ENCODE results near the gene NOVA1.

NOVA1 gene

GRCh38 chr14:26606729-26607312, 9.0 kb upstream of the NOVA1 start:
- Histone ChIP-seq H3K27ac (no peak overlapping the region), H3K4me2 (no peak overlapping the region), H3K9ac (no peak overlapping the region), H4K20me1 (ENCODE audit: insufficient read depth) (no peaks in the 10 kb centered on the region), H2AFZ (ENCODE audit: low read depth) (no peak overlapping the region), H3K27me3 (ENCODE audit: insufficient read depth, low read depth) (no peaks in the 10 kb centered on the region), H3K4me3 (IDR thresholded peaks at IDR 0.05; ENCODE audit: insufficient read depth, low read depth, low read length) (no peak overlapping the region), H3K36me3 (ENCODE audit: insufficient read depth) (no peaks in the 10 kb centered on the region), H3K4me1 (ENCODE audit: low read depth, poor library complexity, severe bottlenecking) (no peaks in the 10 kb centered on the region), H3K79me2 (ENCODE audit: insufficient read depth, low read depth) (no peaks in the 10 kb centered on the region)
- TF ChIP-seq CTCF (conservative IDR thresholded peaks at IDR 0.05; ENCODE audit: low read depth, low read length) = no peak

- Histone ChIP-seq H2AFZ (ENCODE audit: low read depth) (no peak overlapping the region), H3K9ac (no peak overlapping the region), H3K4me1 (ENCODE audit: low read depth, poor library complexity, severe bottlenecking) (no peaks in the 10 kb centered on the region), H3K27ac (no peak overlapping the region), H3K4me2 (no peak overlapping the region), H3K4me3 (IDR thresholded peaks at IDR 0.05; ENCODE audit: insufficient read depth, low read depth, low read length) (no peak overlapping the region), H3K27me3 (ENCODE audit: insufficient read depth, low read depth) (no peaks in the 10 kb centered on the region), H3K79me2 (ENCODE audit: insufficient read depth, low read depth) (no peaks in the 10 kb centered on the region), H3K36me3 (ENCODE audit: insufficient read depth) (no peaks in the 10 kb centered on the region), H4K20me1 (ENCODE audit: insufficient read depth) (no peaks in the 10 kb centered on the region)
- TF ChIP-seq CTCF (conservative IDR thresholded peaks at IDR 0.05; ENCODE audit: low read depth, low read length) = no peak
These were observed 7.8 kb upstream of the NOVA1 start for GRCh38 chr14:26605602-26606001.

GRCh38 chr14:26602902-26603301, 5.1 kb upstream of the NOVA1 start:
- no peak overlapping the region for H3K4me2 ChIP-seq

GRCh38 chr14:26601856-26602255, 4.0 kb upstream of the NOVA1 start:
- no peak overlapping the region for H3K27ac ChIP-seq
- H3K79me2 ChIP-seq (ENCODE audit: insufficient read depth, low read depth) = no peaks in the 10 kb centered on the region
- H2AFZ ChIP-seq (ENCODE audit: low read depth) = no peak overlapping the region
- H3K4me1 ChIP-seq (ENCODE audit: low read depth, poor library complexity, severe bottlenecking) = no peaks in the 10 kb centered on the region
- H3K4me3 ChIP-seq (IDR thresholded peaks at IDR 0.05; ENCODE audit: insufficient read depth, low read depth, low read length) = no peak overlapping the region
- H4K20me1 ChIP-seq (ENCODE audit: insufficient read depth) = no peaks in the 10 kb centered on the region
- H3K4me2 ChIP-seq = no peak overlapping the region
- no peak for TF ChIP-seq CTCF (conservative IDR thresholded peaks at IDR 0.05; ENCODE audit: low read depth, low read length)
- no peaks in the 10 kb centered on the region for H3K27me3 ChIP-seq (ENCODE audit: insufficient read depth, low read depth)
- H3K9ac ChIP-seq = no peak overlapping the region
- H3K36me3 ChIP-seq (ENCODE audit: insufficient read depth) = no peaks in the 10 kb centered on the region

More at GRCh38 chr14:26602902-26603301, 5.1 kb upstream of the NOVA1 start:
- Histone ChIP-seq H3K36me3 (ENCODE audit: insufficient read depth) (no peaks in the 10 kb centered on the region), H3K79me2 (ENCODE audit: insufficient read depth, low read depth) (no peaks in the 10 kb centered on the region), H3K9ac (no peak overlapping the region), H2AFZ (ENCODE audit: low read depth) (no peak overlapping the region), H3K27ac (no peak overlapping the region), H3K4me1 (ENCODE audit: low read depth, poor library complexity, severe bottlenecking) (no peaks in the 10 kb centered on the region), H3K27me3 (ENCODE audit: insufficient read depth, low read depth) (no peaks in the 10 kb centered on the region), H3K4me3 (IDR thresholded peaks at IDR 0.05; ENCODE audit: insufficient read depth, low read depth, low read length) (no peak overlapping the region), H4K20me1 (ENCODE audit: insufficient read depth) (no peaks in the 10 kb centered on the region)
- TF ChIP-seq CTCF (conservative IDR thresholded peaks at IDR 0.05; ENCODE audit: low read depth, low read length) = no peak
